H1 (cell line): ENCODE data around the gene VCPKMT.

Experiments used
- CBX5 ChIP-seq: fragments of 300-800, 300-1000 bp; sonication (generic); IDR thresholded peaks from 2 replicates; pipeline ENCODE4 v1.7.1; 2016; ENCODE audit warnings: antibody characterized with exemption, low read length, low read depth
- CHD2 ChIP-seq: IDR thresholded peaks from 2 replicates; pipeline ENCODE4 v1.6.1; 2012; ENCODE audit warnings: low read length, improper control_type of control experiment
- EP300 ChIP-seq, 2 experiments: IDR thresholded peaks; 1 replicate in 1 of 2; 2 replicates in 1 of 2; pipeline ENCODE4 v1.6.1; 2011 to 2012; ENCODE audit warnings: low read depth in 2 of 2, low read length in 2 of 2, mild to moderate bottlenecking in 2 of 2, borderline replicate concordance in 1 of 2, inconsistent platforms in 1 of 2, moderate library complexity in 1 of 2
- JUN ChIP-seq: IDR thresholded peaks from 2 replicates; pipeline ENCODE4 v1.6.1; 2011; ENCODE audit warnings: low read depth, mild to moderate bottlenecking, improper control_type of control experiment, low read length
- NRF1 ChIP-seq: IDR thresholded peaks from 2 replicates; pipeline ENCODE4 v1.6.1; 2011; ENCODE audit warnings: mild to moderate bottlenecking, low read depth, low read length, improper control_type of control experiment
- RFX5 ChIP-seq: IDR thresholded peaks from 2 replicates; pipeline ENCODE4 v1.6.1; 2011; ENCODE audit warnings: low read depth, low read length, improper control_type of control experiment, borderline replicate concordance
- ZNF274 ChIP-seq: IDR thresholded peaks from 2 replicates; pipeline ENCODE4 v1.7.0; 2012; ENCODE audit warnings: low read length, borderline replicate concordance; ENCODE audit errors: extremely low read depth
- TF ChIP-seq, protein P1 (sequence below), 3 experiments: IDR thresholded peaks; 1 replicate in 2 of 3; 2 replicates in 1 of 3; pipeline versions ENCODE4 v1.5.1 to v1.6.1; 2011; ENCODE audit warnings: low read length in 3 of 3, mild to moderate bottlenecking in 3 of 3, inconsistent platforms in 2 of 3, low read depth in 1 of 3, moderate library complexity in 1 of 3; ENCODE audit not compliant: insufficient read depth in 1 of 3; ENCODE audit errors: control extremely low read depth in 1 of 3

GRCh38 chr14:50095895-50096294, 20.5 kb downstream of the VCPKMT start:
- TF ChIP-seq CBX5 (no peak), NRF1 (no peak), RFX5 (no peak), CHD2 (no peak), ZNF274 (no peak), EP300 (IDR thresholded peaks at IDR 0.05; ENCODE audit: borderline replicate concordance in 1 of 2, low read depth in 2 of 2, low read length in 2 of 2) (no peak), JUN (no peak)
- TF ChIP-seq, protein P1, sequence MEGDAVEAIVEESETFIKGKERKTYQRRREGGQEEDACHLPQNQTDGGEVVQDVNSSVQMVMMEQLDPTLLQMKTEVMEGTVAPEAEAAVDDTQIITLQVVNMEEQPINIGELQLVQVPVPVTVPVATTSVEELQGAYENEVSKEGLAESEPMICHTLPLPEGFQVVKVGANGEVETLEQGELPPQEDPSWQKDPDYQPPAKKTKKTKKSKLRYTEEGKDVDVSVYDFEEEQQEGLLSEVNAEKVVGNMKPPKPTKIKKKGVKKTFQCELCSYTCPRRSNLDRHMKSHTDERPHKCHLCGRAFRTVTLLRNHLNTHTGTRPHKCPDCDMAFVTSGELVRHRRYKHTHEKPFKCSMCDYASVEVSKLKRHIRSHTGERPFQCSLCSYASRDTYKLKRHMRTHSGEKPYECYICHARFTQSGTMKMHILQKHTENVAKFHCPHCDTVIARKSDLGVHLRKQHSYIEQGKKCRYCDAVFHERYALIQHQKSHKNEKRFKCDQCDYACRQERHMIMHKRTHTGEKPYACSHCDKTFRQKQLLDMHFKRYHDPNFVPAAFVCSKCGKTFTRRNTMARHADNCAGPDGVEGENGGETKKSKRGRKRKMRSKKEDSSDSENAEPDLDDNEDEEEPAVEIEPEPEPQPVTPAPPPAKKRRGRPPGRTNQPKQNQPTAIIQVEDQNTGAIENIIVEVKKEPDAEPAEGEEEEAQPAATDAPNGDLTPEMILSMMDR (IDR thresholded peaks at IDR 0.05; ENCODE audit: control extremely low read depth in 1 of 3, insufficient read depth in 1 of 3, low read depth in 1 of 3, low read length in 3 of 3), result no peak
